ENCODE results near the gene TENT4B.

GRCh38 chr16:50263940-50264929 is 111.1 kb downstream of the TENT4B start:
- TF ChIP-seq EZH2 (IDR thresholded peaks at IDR 0.05; ENCODE audit: low read length, missing control alignments), result no peak
- TF ChIP-seq, protein P1, sequence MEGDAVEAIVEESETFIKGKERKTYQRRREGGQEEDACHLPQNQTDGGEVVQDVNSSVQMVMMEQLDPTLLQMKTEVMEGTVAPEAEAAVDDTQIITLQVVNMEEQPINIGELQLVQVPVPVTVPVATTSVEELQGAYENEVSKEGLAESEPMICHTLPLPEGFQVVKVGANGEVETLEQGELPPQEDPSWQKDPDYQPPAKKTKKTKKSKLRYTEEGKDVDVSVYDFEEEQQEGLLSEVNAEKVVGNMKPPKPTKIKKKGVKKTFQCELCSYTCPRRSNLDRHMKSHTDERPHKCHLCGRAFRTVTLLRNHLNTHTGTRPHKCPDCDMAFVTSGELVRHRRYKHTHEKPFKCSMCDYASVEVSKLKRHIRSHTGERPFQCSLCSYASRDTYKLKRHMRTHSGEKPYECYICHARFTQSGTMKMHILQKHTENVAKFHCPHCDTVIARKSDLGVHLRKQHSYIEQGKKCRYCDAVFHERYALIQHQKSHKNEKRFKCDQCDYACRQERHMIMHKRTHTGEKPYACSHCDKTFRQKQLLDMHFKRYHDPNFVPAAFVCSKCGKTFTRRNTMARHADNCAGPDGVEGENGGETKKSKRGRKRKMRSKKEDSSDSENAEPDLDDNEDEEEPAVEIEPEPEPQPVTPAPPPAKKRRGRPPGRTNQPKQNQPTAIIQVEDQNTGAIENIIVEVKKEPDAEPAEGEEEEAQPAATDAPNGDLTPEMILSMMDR (conservative IDR thresholded peaks at IDR 0.05 in 1 of 2, IDR thresholded peaks at IDR 0.05 in 1 of 2; ENCODE audit: low read depth in 1 of 2, low read length in 2 of 2), result no peak
